HS-27A (cell line): ENCODE results near the gene GAS6.
A peak's percentile ranks its signal among the peaks of the same experiment; 100 is the strongest.
"Not testable (repeated sequence)": the region's sequence is repeated elsewhere in the genome, so short reads cannot be mapped to it uniquely, and the experiment has no call there.

Experiments used
- DNase-seq: peaks from one replicate; pipeline ENCODE4 v3.0.0-alpha.2; 2012; ENCODE audit warnings: low read depth, missing footprints

GAS6 gene

DNA sequence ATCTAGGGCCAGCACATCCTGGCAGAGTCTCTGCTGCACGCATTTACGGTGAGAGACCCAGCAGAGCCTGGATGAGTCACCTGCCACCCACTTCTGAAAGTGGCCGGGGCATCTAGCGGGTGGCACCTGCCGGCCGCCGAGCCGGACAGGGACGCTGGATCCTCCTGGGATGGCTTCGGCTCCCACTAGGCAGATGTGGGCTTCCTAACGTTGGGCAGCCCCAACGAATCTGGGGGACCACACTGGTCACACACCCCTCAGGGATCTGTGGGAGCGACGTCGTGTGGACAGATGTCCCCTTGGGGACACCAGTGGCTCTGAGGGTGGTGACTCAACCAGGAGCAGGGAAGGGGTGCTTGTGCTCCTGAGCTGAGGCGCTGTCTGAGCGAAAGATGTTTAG lies 72.7 kb downstream of the GAS6 start:
- no peak for DNase-seq

GRCh38 chr13:113789931-113790330 lies 73.9 kb downstream of the GAS6 start:
- not testable (repeated sequence) for DNase-seq

DNA sequence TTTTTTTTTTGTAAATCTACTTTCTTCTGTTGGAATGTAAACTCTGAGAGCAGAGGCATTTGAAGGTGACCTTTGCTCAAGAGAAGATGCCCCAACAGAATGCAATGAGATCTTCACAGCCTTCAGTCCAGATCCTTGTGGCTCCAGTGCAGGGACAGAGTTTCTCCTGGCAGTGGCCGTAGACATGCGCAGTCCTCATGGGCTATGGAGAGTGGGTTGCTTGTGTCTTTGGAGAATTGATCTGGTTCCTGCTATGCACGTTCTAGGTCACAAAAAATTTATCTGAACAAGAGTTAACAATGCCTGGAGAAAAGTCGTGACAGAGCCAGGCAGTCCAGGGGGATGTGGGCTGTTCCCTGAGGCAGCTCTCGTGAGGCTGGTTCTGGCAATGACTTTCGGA lies 74.7 kb downstream of the GAS6 start:
- DNase-seq, result no peak

DNA sequence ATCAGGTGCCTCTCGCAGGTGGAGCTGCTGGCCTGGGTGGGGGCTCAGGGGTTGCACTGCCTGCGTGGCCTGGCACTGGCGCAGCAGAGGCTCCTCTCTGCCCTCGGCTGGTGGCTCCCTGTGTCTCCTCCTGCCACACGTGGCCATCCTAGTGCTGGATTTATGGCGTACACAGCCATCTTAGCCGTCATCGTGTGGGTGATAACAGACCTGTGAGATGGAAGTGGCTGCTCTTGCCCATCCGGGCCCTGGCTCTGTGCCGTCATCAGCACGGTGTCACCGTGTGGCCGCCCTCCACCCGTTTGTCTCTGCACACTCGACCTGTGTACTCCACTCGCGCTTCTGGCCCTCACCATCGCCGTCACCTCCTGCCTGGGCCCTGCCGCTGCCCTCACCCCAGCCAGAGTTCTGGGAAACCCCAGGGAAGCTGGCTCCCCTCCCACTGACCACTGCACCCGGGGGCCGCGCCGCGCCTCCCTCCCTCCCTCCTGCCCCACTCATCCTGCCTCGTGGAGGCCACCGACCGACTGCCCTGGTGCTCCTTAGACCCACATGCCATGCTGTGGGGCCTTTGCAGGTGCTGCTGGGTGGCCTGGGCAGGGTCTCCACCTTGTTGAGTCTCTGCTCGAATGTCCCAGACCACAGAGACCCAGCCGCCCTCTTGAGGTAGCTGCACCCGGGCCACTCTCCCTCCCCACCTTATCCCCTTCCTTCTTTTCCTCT lies 75.3 kb downstream of the GAS6 start:
- DNase-seq, result no peak

GRCh38 chr13:113787694-113788093 lies 76.2 kb downstream of the GAS6 start:
- DNase-seq, result no peak

DNA sequence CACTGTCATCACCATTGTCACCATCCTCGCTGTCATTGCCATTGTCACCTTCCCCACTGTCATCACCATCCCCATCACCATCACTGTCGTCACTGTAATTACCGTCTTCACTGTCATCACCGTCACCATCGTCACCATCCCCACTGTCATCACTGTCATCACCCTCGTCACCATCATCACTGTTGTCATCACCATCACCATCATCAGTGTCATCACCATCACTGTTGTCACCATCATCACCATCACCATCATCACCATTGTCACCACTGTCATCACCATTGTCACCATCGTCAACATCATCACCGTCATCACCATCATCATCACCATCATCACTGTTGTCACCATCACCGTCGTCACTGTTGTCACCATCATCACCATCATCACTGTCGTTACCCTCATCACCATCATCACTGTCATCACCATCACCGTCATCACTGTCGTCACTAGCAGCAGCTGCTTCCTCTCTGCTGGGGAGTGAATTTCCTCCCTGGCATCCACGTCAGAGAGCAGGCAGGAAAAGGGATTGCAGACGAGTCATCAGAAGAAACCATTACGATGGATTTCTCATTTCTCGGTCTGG lies 77.5 kb downstream of the GAS6 start:
- DNase-seq, result no peak

GRCh38 chr13:113785051-113786010 lies 78.5 kb downstream of the GAS6 start:
- peak; percentile 77 for DNase-seq

DNA sequence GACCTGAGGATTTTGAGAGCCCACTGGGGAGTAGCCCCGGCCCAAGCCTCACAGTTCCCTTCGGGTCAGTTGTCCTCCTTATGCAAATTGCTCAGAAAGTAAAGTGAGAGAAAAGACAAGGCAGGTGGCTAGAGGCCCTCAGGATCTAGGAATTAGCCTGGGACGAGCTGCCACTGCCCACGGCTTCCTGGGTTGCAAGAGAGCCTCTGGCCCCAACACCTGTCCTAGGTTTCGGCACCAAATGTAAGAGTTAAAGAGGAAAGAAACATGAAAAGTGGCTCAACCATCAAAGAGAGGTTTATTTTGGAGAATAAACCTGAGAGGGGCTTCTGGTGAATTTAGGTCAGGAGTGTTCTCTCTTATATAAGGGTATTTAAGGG lies 79.2 kb downstream of the GAS6 start:
- no peak for DNase-seq

DNA sequence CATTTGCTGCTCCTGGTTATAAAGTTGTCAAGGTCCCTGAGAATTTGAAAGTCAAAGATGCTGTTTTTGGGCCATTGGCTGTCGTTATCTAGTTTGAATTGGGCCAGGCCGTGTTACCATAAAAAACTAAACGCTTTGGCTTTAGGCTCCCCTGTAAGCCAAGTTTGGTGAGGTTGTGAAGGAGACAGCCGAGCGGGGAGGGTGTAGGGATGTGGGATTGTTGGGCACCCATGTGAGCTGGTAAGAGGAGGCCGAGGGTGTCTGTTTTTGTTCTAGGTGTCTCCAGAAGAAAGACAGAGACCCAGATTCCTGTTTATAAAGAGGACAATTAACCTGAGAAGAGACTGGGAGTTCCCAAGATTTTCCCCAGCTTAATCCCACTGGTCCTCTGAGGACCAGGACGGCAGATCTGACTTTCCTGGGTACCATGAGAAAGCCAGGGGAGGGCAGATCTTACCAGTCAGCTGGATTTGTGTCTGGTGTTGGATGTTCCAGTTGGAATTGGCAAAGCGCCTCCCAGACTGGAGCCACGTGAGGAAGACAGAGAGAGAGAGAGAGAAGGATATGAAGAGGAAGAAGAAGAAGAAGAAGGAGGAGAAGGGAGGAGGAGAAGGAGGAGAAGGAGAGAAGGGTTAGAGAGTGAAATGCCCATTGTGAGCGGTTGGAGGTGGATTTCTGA lies 79.8 kb downstream of the GAS6 start:
- DNase-seq, result no peak

GRCh38 chr13:113783200-113783881 lies 80.5 kb downstream of the GAS6 start:
- no peak for DNase-seq

DNA sequence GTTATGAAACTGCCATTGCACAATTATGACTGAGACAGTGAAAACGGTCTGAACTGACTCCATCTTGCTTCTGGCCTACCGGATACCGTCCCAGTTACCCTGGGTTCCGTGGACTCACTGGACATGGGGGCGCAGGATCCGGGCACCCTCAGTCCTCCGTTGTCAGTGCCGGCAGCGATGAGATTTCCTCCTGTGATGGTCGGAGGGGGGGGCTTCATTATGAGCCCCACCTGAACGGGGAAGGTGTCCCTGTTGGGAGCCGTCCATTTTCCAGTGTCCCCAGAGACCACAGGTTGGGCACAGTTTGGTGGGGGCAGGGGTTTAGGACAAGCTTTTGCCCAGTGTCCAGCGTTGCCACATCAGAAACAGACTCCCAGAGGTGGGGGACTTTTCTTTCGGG lies 81.4 kb downstream of the GAS6 start:
- no peak for DNase-seq

GRCh38 chr13:113781571-113781970 lies 82.3 kb downstream of the GAS6 start:
- no peak for DNase-seq

DNA sequence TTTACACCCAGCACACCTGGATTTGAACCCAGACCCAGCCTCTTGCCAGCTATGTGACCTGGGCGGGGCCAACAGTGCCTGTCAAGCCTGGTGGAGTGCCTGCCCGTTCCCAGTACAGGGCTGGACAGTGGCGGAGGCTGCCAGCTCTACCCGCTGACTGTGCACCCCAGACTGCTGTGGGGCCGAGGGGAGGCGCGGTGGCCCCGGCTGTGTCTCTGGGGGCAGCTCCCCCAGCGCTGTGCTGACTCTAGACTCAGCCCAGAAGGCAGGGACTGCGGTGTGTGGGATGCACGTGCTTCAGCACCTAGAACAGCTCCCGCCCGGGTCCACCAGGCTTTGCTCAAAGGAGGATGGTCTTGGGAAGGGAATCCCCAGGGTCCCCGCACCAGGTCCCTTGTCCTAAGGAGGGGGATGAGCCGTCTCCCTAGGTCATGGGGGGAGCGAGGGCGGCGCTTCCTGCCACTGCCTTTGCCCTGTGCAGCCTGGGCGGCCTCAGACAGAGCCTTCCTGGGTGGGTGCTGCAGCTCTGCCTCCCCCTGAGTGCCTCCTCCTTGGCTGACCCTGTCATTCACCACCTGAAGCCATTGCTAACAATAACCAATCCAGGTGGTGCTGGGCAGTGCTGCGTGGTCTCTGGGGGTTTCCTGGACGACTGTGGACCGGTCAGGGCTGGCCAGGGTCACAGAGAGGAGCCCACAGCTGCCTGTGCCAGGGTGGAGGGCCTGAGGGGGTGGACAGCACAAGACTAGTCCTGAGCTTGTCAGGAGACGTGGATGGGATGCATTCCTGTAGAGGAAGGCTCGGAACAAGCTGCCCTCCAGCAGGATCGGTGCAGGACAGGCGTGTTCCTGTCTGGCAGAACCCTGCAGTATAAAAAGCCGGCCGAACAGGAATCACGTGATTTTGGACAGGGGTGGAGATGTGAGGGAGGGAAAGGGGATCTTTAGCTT lies 86.3 kb downstream of the GAS6 start:
- no peak for DNase-seq

DNA sequence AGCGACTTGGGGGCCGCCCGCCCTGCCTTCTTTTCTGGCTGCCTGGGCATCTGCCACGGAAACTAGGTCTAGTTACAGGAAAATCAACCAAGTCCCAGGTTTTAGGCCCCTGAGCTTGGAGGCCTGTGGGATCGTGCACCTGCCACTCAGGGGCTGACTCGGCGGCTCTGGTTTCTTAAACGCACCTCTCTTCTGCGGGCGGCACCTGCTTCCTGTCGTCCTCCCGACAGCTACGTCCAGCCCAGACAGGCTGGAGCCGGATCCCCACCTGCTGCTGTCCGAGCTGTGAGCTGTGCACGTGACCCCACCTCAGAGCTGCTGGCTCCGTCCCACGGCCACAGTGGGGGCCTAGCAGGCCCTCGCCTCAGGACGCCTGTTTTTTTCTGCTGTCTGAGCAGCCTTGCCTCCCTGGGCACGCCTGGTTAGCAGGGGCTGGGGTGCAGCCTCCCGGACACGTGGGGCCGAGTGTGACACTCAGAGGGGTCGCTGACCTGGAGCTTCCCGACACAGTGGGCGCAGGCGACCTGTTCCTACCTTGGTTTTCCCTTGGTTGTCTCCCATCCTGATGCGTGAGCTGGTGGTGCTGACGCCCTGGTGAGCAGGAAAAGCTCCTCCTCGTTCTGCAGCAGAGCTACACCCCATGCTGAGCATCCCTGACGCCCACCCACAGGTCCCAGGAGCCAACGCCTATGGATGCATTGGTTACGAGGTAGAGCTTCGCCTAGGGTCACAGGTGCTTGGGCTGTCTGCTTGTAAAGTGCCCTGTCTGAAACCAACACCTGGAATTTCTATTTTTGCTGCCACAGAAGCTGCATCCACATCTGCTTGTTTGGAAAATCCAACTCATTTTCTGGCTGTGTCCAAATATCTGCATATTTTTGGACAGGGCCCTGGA lies 87.4 kb downstream of the GAS6 start:
- no peak for DNase-seq

GRCh38 chr13:113775451-113776145 lies 88.3 kb downstream of the GAS6 start:
- DNase-seq, result no peak

DNA sequence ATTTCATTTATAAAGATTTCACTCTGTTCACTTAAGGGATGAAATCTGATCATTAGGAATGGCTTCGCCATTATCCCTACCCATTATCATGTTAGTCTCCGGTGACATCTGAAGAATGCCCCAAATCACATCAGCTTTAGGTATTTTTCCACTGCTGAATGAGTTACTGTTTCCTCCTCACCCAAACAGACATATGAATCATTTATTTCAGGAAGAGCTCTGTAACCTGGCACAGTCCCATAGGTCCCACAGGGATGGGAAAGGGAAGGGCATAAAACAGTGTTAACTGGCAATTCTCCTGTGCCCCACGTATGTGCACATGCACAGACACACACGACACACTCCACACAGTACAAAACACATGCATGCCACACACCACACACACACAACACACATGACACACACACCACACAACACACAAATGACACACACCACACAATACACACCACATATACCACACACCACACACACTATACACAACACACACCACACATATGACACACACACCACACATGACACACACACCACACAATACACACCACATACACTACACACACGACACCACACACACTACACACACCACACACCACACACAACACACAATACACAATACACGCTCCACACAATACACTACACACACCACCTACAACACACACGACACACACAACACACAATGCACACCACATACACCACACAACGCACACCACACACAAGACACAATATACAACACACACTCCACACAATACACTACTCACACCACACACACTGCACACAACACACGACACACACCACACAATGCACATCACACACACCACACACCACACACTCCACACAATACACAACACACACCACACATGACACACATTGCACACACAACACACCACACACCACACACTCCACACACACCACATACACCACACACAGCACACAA lies 89.4 kb downstream of the GAS6 start:
- DNase-seq, result no peak

- DNase-seq, result no peak
Measured at GRCh38 chr13:113771709-113772331, 92.1 kb downstream of the GAS6 start.
